ENCODE data around the gene MSANTD1. TPM values are rescaled to one million over a fixed set of nuclear protein-coding genes. Genes with fewer than 3 reads are reported as not detected.

Gene MSANTD1
- total RNA-seq, 2 donors from 2014 or later = not detected

GRCh38 chr4:3256230-3257102 is 7.5 kb downstream of the MSANTD1 start:
- no peaks in the 10 kb centered on the region for H3K9me3 ChIP-seq
- H3K27me3 ChIP-seq = no peaks in the 10 kb centered on the region
- H3K36me3 ChIP-seq = no peaks in the 10 kb centered on the region
- no peak for DNase-seq (ENCODE audit: low spot score)
- H3K27ac ChIP-seq = no peak overlapping the region
- H3K4me3 ChIP-seq = no peak overlapping the region
- no peaks in the 10 kb centered on the region for H3K4me1 ChIP-seq
- TF ChIP-seq CTCF (IDR thresholded peaks at IDR 0.05) = no peak

- Histone ChIP-seq H3K27me3 (no peaks in the 10 kb centered on the region), H3K27ac (no peak overlapping the region)
- no peak for DNase-seq (ENCODE audit: low spot score)
These were observed 8.2 kb downstream of the MSANTD1 start for GRCh38 chr4:3257103-3257555.

GRCh38 chr4:3257556-3258482 is 8.9 kb downstream of the MSANTD1 start:
- DNase-seq (ENCODE audit: low spot score) = no peak
- no peak for TF ChIP-seq CTCF (IDR thresholded peaks at IDR 0.05)
- H3K27ac ChIP-seq = no peak overlapping the region

More at GRCh38 chr4:3257103-3257555, 8.2 kb downstream of the MSANTD1 start:
- TF ChIP-seq CTCF (IDR thresholded peaks at IDR 0.05) = no peak
- Histone ChIP-seq H3K4me1 (no peaks in the 10 kb centered on the region), H3K36me3 (no peaks in the 10 kb centered on the region), H3K4me3 (no peak overlapping the region), H3K9me3 (no peaks in the 10 kb centered on the region)

GRCh38 chr4:3261411-3262207 is 12.7 kb downstream of the MSANTD1 start:
- no peaks in the 10 kb centered on the region for H3K4me1 ChIP-seq
- H3K36me3 ChIP-seq = no peaks in the 10 kb centered on the region
- H3K27ac ChIP-seq = no peak overlapping the region
- no peaks in the 10 kb centered on the region for H3K9me3 ChIP-seq
- H3K4me3 ChIP-seq = no peak overlapping the region
- TF ChIP-seq CTCF (IDR thresholded peaks at IDR 0.05) = no peak
- no peak for DNase-seq (ENCODE audit: low spot score)
- H3K27me3 ChIP-seq = no peaks in the 10 kb centered on the region

More at GRCh38 chr4:3257556-3258482, 8.9 kb downstream of the MSANTD1 start:
- Histone ChIP-seq H3K27me3 (no peaks in the 10 kb centered on the region), H3K36me3 (no peaks in the 10 kb centered on the region), H3K4me1 (no peaks in the 10 kb centered on the region), H3K4me3 (no peak overlapping the region), H3K9me3 (no peaks in the 10 kb centered on the region)

Measured in right atrium auricular region (tissue), 2 donors.